Subcutaneous adipose tissue (tissue), 4 donors: ENCODE results near the gene SLC37A2. TPM values are rescaled to one million over a fixed set of nuclear protein-coding genes. Genes with fewer than 3 reads are reported as not detected.

Experiments
- CTCF ChIP-seq: fragments of 450-650 bp; IDR thresholded peaks from one replicate; pipeline ENCODE4 v1.5.1; 2016; ENCODE audit warnings: low read depth, mild to moderate bottlenecking, control low read depth, antibody characterized with exemption, moderate library complexity
- total RNA-seq, 4 donors: library from RNA; depleted of rRNA; stranded (reverse); fragments of >200 nt; gene quantifications; one replicate each; pipeline ENCODE4 v1.1.0, GENCODE V29; 2016

Gene SLC37A2
- total RNA-seq, 4 donors from 2014 or later: 14.7 to 59.7 (median 22.5) TPM

- no peak for TF ChIP-seq CTCF
Measured at GRCh38 chr11:125102510-125102909, 39.4 kb downstream of the SLC37A2 start.

- TF ChIP-seq CTCF: no peak
Measured at GRCh38 chr11:125105926-125106325, 42.8 kb downstream of the SLC37A2 start.

- no peak for TF ChIP-seq CTCF
Measured at GRCh38 chr11:125108469-125108868, 45.4 kb downstream of the SLC37A2 start.

- no peak for TF ChIP-seq CTCF
Measured at GRCh38 chr11:125110506-125110905, 47.4 kb downstream of the SLC37A2 start.

- TF ChIP-seq CTCF: no peak
Measured at GRCh38 chr11:125111001-125111342, 47.9 kb downstream of the SLC37A2 start.

- no peak for TF ChIP-seq CTCF
Measured at GRCh38 chr11:125111343-125112207, 48.5 kb downstream of the SLC37A2 start, which contains the start of gene TMEM218. TSS of gene TMEM218 (minus strand) at chr11:125111626. CDS start at chr11:125102241, 9,385 bp downstream.

GRCh38 chr11:125112208-125112604 is 49.1 kb downstream of the SLC37A2 start:
- TF ChIP-seq CTCF: no peak
